Mesenchymal stem cell (in vitro differentiated cells and primary cell): ENCODE results near the gene PLD1.

ENCODE experiments used
- DNase-seq: peaks from one replicate; pipeline ENCODE4 v3.0.0-alpha.2; 2013
- H2AFZ ChIP-seq: one replicate; pipeline ENCODE4 v1.6.1; 2013; ENCODE audit warnings: low read depth, mild to moderate bottlenecking, control low read depth, inconsistent platforms, low read length, moderate library complexity
- H2AK5ac ChIP-seq: 2 replicates; pipeline ENCODE4 v1.6.1; 2013; ENCODE audit warnings: low read length, moderate library complexity, mild to moderate bottlenecking, inconsistent platforms; ENCODE audit not compliant: severe bottlenecking
- H2BK120ac ChIP-seq: one replicate; pipeline ENCODE4 v1.6.1; 2013; ENCODE audit warnings: low read depth, mild to moderate bottlenecking, inconsistent platforms, low read length, moderate library complexity
- H2BK12ac ChIP-seq, 2 experiments: one replicate each; pipeline ENCODE4 v1.6.1; 2013; ENCODE audit warnings: inconsistent platforms in 2 of 2, low read length in 2 of 2, mild to moderate bottlenecking in 2 of 2, moderate library complexity in 2 of 2, control low read depth in 1 of 2
- H2BK15ac ChIP-seq: one replicate; pipeline ENCODE4 v1.6.1; 2013; ENCODE audit warnings: mild to moderate bottlenecking, low read depth, inconsistent platforms; ENCODE audit not compliant: poor library complexity, severe bottlenecking
- H2BK5ac ChIP-seq: 2 replicates; pipeline ENCODE4 v1.6.1; 2013; ENCODE audit warnings: low read depth, mild to moderate bottlenecking, low read length, control low read depth, inconsistent platforms; ENCODE audit not compliant: poor library complexity, severe bottlenecking
- H3K14ac ChIP-seq, 2 experiments: one replicate each; pipeline ENCODE4 v1.6.1; 2013; ENCODE audit warnings: inconsistent platforms in 2 of 2, low read length in 2 of 2, control low read depth in 1 of 2, mild to moderate bottlenecking in 1 of 2, moderate library complexity in 1 of 2
- H3K18ac ChIP-seq, 2 experiments: one replicate each; pipeline ENCODE4 v1.6.1; 2013; ENCODE audit warnings: inconsistent platforms in 2 of 2, low read length in 2 of 2, control low read depth in 1 of 2, low read depth in 1 of 2, mild to moderate bottlenecking in 1 of 2
- H3K23ac ChIP-seq, 2 experiments: one replicate each; pipeline ENCODE4 v1.6.1; 2013; ENCODE audit warnings: inconsistent platforms in 2 of 2, low read length in 2 of 2, mild to moderate bottlenecking in 2 of 2, moderate library complexity in 2 of 2, control low read depth in 1 of 2
- H3K27ac ChIP-seq: 2 replicates; pipeline ENCODE4 v1.5.1; 2013; ENCODE audit warnings: mild to moderate bottlenecking, moderate library complexity, low read length, control low read depth, inconsistent platforms; ENCODE audit not compliant: poor library complexity, severe bottlenecking
- H3K27me3 ChIP-seq, 2 experiments: 2 replicates each; pipeline versions ENCODE4 v1.6.1 to v1.7.0; 2013; ENCODE audit warnings: low read length in 2 of 2, mild to moderate bottlenecking in 2 of 2, moderate library complexity in 2 of 2, control low read depth in 1 of 2, inconsistent platforms in 1 of 2; ENCODE audit not compliant: control insufficient read depth in 1 of 2, insufficient read depth in 1 of 2
- H3K36me3 ChIP-seq, 2 experiments: 2 replicates each; pipeline versions ENCODE4 v1.6.1 to v1.7.0; 2013; ENCODE audit warnings: low read length in 2 of 2, control low read depth in 1 of 2, inconsistent platforms in 1 of 2, low read depth in 1 of 2, mild to moderate bottlenecking in 1 of 2; ENCODE audit not compliant: insufficient read depth in 2 of 2, control insufficient read depth in 1 of 2
- H3K4ac ChIP-seq, 2 experiments: one replicate each; pipeline ENCODE4 v1.6.1; 2013; ENCODE audit warnings: inconsistent platforms in 2 of 2, low read length in 2 of 2, mild to moderate bottlenecking in 2 of 2, moderate library complexity in 2 of 2, control low read depth in 1 of 2, low read depth in 1 of 2
- H3K4me1 ChIP-seq: 2 replicates; pipeline ENCODE4 v1.6.1; 2013; ENCODE audit warnings: low read depth, low read length, control low read depth; ENCODE audit not compliant: control insufficient read depth, insufficient read depth
- H3K4me2 ChIP-seq: 2 replicates; pipeline ENCODE4 v1.6.1; 2013; ENCODE audit warnings: low read length, mild to moderate bottlenecking, inconsistent platforms; ENCODE audit not compliant: poor library complexity, severe bottlenecking
- H3K4me3 ChIP-seq, 2 experiments: 2 replicates each; pipeline versions ENCODE4 v1.5.1 to v1.7.0; 2013; ENCODE audit warnings: low read length in 2 of 2, mild to moderate bottlenecking in 2 of 2, control low read depth in 1 of 2, low read depth in 1 of 2; ENCODE audit not compliant: insufficient read depth in 1 of 2
- H3K79me1 ChIP-seq: replicated peaks from 2 replicates; pipeline ENCODE4 v1.6.1; 2013; ENCODE audit warnings: mild to moderate bottlenecking, control low read depth, low read length, inconsistent platforms; ENCODE audit not compliant: poor library complexity, severe bottlenecking
- H3K9ac ChIP-seq: 2 replicates; pipeline ENCODE4 v1.7.0; 2013; ENCODE audit warnings: mild to moderate bottlenecking, low read length, moderate library complexity
- H3K9me3 ChIP-seq: 2 replicates; pipeline ENCODE4 v1.7.0; 2013; ENCODE audit warnings: mild to moderate bottlenecking, low read length; ENCODE audit not compliant: control insufficient read depth
- H4K8ac ChIP-seq: one replicate; pipeline ENCODE4 v1.6.1; 2013; ENCODE audit warnings: inconsistent platforms, mild to moderate bottlenecking, low read length, moderate library complexity
- H4K91ac ChIP-seq: one replicate; pipeline ENCODE4 v1.6.1; 2013; ENCODE audit warnings: mild to moderate bottlenecking, low read length, inconsistent platforms
- WGBS: methylation state at CpG from one replicate; pipeline ENCODE4 v1.1.7; 2013; ENCODE audit warnings: mixed read lengths; 5-methylcytosine and 5-hydroxymethylcytosine counted together

Gene PLD1

DNA sequence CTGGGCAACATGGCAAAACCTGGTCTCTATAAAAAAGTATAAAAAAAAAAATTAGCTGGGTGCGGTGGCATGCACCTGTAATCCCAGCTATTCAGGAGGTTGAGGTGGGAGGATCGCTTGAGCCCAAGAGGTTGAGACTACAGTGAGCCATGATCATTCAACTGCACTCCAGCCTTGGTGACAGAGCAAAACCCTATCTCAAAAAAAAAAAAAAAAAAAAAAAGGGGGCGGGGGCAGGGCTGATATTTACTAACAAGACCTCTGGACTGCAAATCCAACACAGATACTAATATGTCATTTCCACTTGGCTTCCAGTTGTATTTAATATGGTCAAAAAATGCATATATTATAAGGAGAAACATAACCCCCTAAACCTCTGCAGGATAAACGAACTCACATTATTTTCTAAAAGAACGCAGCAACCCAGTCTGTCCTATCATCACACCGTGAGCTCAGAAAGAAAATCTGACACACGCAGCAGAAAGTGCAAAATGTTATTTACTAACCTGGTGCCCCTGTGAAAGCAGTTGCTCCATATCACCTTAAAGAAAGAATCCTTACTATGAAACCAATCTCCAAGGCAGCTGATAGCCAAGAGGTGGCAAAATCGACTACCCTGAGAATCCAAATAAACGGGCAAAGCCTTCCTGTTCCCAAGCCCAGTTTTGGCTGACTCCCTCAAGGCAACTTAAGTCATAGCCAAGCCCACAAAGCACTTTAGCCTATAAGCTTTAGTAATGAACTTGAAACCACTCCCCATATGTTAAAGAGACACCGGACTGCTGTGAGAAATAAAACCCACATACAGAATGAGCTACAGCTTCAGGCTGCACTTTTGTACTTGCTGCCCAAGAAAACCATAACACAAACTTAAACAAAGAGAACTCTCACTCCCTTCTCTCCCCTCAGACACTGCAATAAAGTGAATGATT is 39.3 kb downstream of the PLD1 start:
- no peak overlapping the region for H2BK5ac ChIP-seq
- peak; percentile 87 for DNase-seq
- no peak overlapping the region for H4K8ac ChIP-seq
- H4K91ac ChIP-seq: no peak overlapping the region
- peak overlapping the region in 1 of 2 experiments; percentile 87 for H3K4me3 ChIP-seq
- peaks cover 25% of the 10 kb centered on the region for H3K79me1 ChIP-seq
- H3K23ac ChIP-seq: no peak overlapping the region
- WGBS: 59% methylated on average over 9 of the region's 10 CpGs
- H3K4me1 ChIP-seq: no peaks in the 10 kb centered on the region
- no peak overlapping the region for H3K18ac ChIP-seq
- H3K9me3 ChIP-seq: no peaks in the 10 kb centered on the region
- no peak overlapping the region for H3K4ac ChIP-seq
- no peak overlapping the region for H3K14ac ChIP-seq
- peak overlapping the region; percentile 90 for H3K9ac ChIP-seq
- H2BK15ac ChIP-seq: no peak overlapping the region
- peak overlapping the region; percentile 26 for H3K4me2 ChIP-seq
- no peak overlapping the region for H2AFZ ChIP-seq
- H2BK12ac ChIP-seq: no peak overlapping the region
- no peaks in the 10 kb centered on the region for H3K36me3 ChIP-seq
- H3K27ac ChIP-seq: no peak overlapping the region
- no peaks in the 10 kb centered on the region for H3K27me3 ChIP-seq
- no peak overlapping the region for H2BK120ac ChIP-seq
- H2AK5ac ChIP-seq: no peak overlapping the region

DNA sequence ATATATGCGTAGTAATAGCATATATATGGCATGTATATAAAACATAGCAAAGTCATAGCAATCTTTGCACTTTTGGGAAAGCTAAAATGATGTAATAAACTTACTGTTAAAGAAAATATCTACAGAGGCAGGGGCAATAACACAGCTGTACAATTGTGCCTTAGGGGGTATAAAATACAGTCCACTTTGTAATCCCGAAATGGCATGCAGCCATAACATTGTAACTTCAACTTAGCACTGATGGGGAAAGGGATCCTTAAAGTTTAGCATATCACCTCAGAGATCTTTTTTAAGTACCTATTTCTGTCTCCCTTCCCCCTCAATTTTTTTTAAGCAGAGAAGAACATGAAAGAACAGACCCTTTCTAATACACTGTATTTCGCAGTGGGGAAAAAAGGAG is 40.8 kb downstream of the PLD1 start:
- no peak overlapping the region for H4K91ac ChIP-seq
- H2AK5ac ChIP-seq: no peak overlapping the region
- H2AFZ ChIP-seq: no peak overlapping the region
- no peak overlapping the region for H3K4me2 ChIP-seq
- no peak overlapping the region for H4K8ac ChIP-seq
- H2BK15ac ChIP-seq: no peak overlapping the region
- no peak for DNase-seq
- 92% methylated on average over 1 of the region's 3 CpGs for WGBS
- H3K23ac ChIP-seq: no peak overlapping the region
- no peaks in the 10 kb centered on the region for H3K36me3 ChIP-seq
- H3K79me1 ChIP-seq: peaks cover 26% of the 10 kb centered on the region
- no peak overlapping the region for H2BK5ac ChIP-seq
- H3K27ac ChIP-seq: no peak overlapping the region
- peak overlapping the region in 1 of 2 experiments; percentile 87 for H3K4me3 ChIP-seq
- no peak overlapping the region for H3K18ac ChIP-seq
- H3K4me1 ChIP-seq: no peaks in the 10 kb centered on the region
- H3K27me3 ChIP-seq: no peaks in the 10 kb centered on the region
- H3K14ac ChIP-seq: no peak overlapping the region
- H3K9me3 ChIP-seq: no peaks in the 10 kb centered on the region
- H3K9ac ChIP-seq: peak overlapping the region; percentile 90
- no peak overlapping the region for H3K4ac ChIP-seq
- no peak overlapping the region for H2BK120ac ChIP-seq
- H2BK12ac ChIP-seq: no peak overlapping the region

DNA sequence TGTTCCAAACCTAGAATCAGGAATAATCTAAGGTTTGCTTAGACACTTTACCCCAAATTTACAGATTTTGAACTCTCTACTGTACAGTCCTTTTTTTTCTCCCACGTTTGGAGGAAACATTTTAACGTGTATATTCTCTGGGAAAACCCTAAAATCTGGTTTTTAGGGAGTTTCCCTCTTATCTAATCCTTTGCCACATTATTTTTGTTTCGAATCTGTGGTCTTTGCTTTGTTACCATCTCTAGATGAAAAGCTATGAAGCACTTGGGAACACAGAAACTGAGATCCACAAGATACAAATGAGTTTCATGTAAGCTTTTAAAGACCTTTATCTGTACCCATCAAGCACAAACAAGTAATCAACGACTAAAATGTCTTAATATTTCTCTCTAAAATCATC is 41.3 kb downstream of the PLD1 start:
- Histone ChIP-seq H3K14ac (no peak overlapping the region), H3K23ac (no peak overlapping the region), H3K4ac (no peak overlapping the region), H3K18ac (no peak overlapping the region), H3K4me3 (peak overlapping the region in 1 of 2 experiments; percentile 23), H3K79me1 (peaks cover 21% of the 10 kb centered on the region), H2AK5ac (no peak overlapping the region), H2BK12ac (no peak overlapping the region), H4K91ac (no peak overlapping the region), H3K27ac (no peak overlapping the region), H3K4me2 (no peak overlapping the region), H3K36me3 (no peaks in the 10 kb centered on the region), H3K9ac (peak overlapping the region; percentile 90), H2AFZ (no peak overlapping the region), H3K4me1 (no peaks in the 10 kb centered on the region), H2BK15ac (no peak overlapping the region), H2BK120ac (no peak overlapping the region), H4K8ac (no peak overlapping the region), H2BK5ac (no peak overlapping the region), H3K27me3 (no peaks in the 10 kb centered on the region), H3K9me3 (no peaks in the 10 kb centered on the region)
- 100% methylated on average over 2 of the region's 4 CpGs for WGBS
- no peak for DNase-seq

DNA sequence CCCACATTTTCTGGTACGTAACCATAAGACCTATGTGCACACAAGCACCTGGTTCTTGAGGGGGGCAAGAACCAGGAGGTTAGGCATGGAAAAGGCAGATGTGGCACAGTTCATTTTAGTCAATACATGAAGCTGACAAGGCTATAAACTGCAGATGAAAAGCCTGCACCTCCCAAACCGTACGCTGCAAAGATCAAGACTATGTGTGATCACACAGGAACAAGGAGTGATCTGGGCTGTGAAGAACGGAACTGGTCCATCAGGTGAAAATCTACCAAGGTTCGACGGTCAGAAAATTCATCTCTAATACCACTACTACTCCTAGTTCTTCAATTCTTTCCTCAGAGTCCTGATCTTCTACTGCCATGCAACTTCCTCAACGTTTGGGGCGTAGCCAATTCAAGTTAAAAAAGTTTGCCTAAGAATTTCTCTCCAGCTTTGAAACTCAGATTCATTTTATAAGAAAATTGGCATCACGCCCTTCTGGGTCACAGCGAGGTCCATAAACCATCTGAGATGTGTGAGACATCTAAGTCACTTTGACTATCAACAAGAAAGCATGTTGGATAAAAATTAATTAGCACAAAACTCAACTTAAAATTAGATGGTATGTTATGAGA is 41.9 kb downstream of the PLD1 start:
- H3K4me3 ChIP-seq: peak overlapping the region in 1 of 2 experiments; percentile 23
- H3K4ac ChIP-seq: no peak overlapping the region
- H3K27me3 ChIP-seq: no peaks in the 10 kb centered on the region
- H3K79me1 ChIP-seq: peaks cover 20% of the 10 kb centered on the region
- no peak overlapping the region for H3K4me2 ChIP-seq
- H3K4me1 ChIP-seq: no peaks in the 10 kb centered on the region
- H2BK5ac ChIP-seq: no peak overlapping the region
- H3K23ac ChIP-seq: no peak overlapping the region
- H3K18ac ChIP-seq: no peak overlapping the region
- H3K9me3 ChIP-seq: no peaks in the 10 kb centered on the region
- H3K36me3 ChIP-seq: no peaks in the 10 kb centered on the region
- no peak overlapping the region for H4K91ac ChIP-seq
- H3K27ac ChIP-seq: no peak overlapping the region
- H2BK12ac ChIP-seq: no peak overlapping the region
- H4K8ac ChIP-seq: no peak overlapping the region
- no peak for DNase-seq
- H3K9ac ChIP-seq: no peak overlapping the region
- H2AK5ac ChIP-seq: no peak overlapping the region
- H2BK120ac ChIP-seq: no peak overlapping the region
- H2AFZ ChIP-seq: no peak overlapping the region
- WGBS: over 99% methylated on average over 10 of the region's 10 CpGs
- no peak overlapping the region for H2BK15ac ChIP-seq
- H3K14ac ChIP-seq: no peak overlapping the region
